ENCODE results near the gene BAHCC1.

BAHCC1 gene

GRCh38 chr17:81499601-81499970 lies 104.3 kb downstream of the BAHCC1 start:
- Histone ChIP-seq H3K4me1 (ENCODE audit: insufficient read depth, low read length) (no peaks in the 10 kb centered on the region; the same call in 1 of the 2 replicates), H3K9me3 (ENCODE audit: insufficient read depth, low read depth, low read length) (no peaks in the 10 kb centered on the region), H3K36me3 (ENCODE audit: insufficient read depth, low read length) (no peaks in the 10 kb centered on the region), H3K4me3 (ENCODE audit: low read length) (no peak overlapping the region), H3K27ac (ENCODE audit: low read depth, low read length) (no peak overlapping the region), H3K9ac (ENCODE audit: low read depth, low read length) (no peak overlapping the region), H3K27me3 (ENCODE audit: insufficient read depth, low read length) (no peaks in the 10 kb centered on the region)
- 70% methylated on average over 12 of the region's 12 CpGs for WGBS

GRCh38 chr17:81500047-81500446 lies 104.8 kb downstream of the BAHCC1 start:
- Histone ChIP-seq H3K36me3 (ENCODE audit: insufficient read depth, low read length) (no peaks in the 10 kb centered on the region), H3K4me3 (ENCODE audit: low read length) (no peak overlapping the region), H3K27me3 (ENCODE audit: insufficient read depth, low read length) (no peaks in the 10 kb centered on the region), H3K9ac (ENCODE audit: low read depth, low read length) (no peak overlapping the region), H3K27ac (ENCODE audit: low read depth, low read length) (no peak overlapping the region), H3K9me3 (ENCODE audit: insufficient read depth, low read depth, low read length) (no peaks in the 10 kb centered on the region), H3K4me1 (ENCODE audit: insufficient read depth, low read length) (no peaks in the 10 kb centered on the region)
- WGBS = 69% methylated on average over 7 of the region's 7 CpGs

DNA sequence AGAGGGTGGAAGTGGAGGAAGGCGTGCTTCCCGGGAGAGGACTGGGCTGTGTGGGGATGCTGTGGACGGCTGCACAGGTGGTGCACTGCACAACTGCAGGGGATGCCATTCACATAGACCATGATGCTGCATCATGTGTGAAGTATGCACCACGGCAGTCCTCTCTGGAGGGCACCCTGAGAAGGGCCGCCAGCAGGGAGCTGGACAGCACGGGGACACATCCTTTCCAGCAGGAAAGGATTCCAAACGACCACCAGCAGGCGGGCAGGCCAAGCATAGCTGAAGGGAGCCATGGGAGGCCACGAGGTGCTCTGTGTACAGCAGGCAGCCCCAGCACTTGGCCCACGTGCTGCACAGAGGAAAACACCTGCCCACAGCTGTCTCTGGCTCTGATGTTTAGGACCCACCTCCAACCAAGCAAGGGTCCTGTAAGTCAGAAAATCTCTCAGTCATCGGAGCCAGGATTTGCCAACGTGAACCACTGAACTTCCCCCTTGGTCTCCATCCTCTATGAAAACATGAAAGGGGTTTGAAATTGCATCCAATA lies 107.3 kb downstream of the BAHCC1 start:
- H3K4me3 ChIP-seq (ENCODE audit: low read length) = no peak overlapping the region
- no peak overlapping the region for H3K9ac ChIP-seq (ENCODE audit: low read depth, low read length)
- no peaks in the 10 kb centered on the region for H3K36me3 ChIP-seq (ENCODE audit: insufficient read depth, low read length)
- H3K27ac ChIP-seq (ENCODE audit: low read depth, low read length) = no peak overlapping the region
- no peaks in the 10 kb centered on the region for H3K27me3 ChIP-seq (ENCODE audit: insufficient read depth, low read length)
- WGBS = 83% methylated on average over 12 of the region's 12 CpGs
- no peaks in the 10 kb centered on the region for H3K9me3 ChIP-seq (ENCODE audit: insufficient read depth, low read depth, low read length)
- no peaks in the 10 kb centered on the region for H3K4me1 ChIP-seq (ENCODE audit: insufficient read depth, low read length)

DNA sequence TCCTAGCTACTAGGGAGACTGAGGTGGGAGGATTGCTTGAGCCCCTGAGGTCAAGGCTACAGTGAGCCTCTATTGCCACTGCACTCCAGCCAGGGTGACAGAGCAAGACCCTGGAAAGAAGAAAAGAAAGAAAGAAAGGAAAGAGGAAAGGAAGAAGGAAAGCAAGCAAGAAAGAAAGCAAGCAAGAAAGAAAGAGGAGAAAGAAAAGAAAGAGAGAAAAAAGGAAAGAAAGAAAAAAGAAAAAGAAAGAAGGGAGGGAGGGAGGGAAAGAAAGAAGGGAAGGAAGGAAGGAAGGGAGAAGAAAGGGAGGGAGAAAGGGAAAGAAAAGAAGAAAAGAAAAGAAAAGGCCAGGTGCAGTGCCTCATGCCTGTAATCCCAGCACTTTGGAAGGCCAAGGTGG lies 108.4 kb downstream of the BAHCC1 start:
- H3K27me3 ChIP-seq (ENCODE audit: insufficient read depth, low read length) = no peaks in the 10 kb centered on the region
- H3K27ac ChIP-seq (ENCODE audit: low read depth, low read length) = no peak overlapping the region
- no peaks in the 10 kb centered on the region for H3K36me3 ChIP-seq (ENCODE audit: insufficient read depth, low read length)
- H3K4me1 ChIP-seq (ENCODE audit: insufficient read depth, low read length) = no peaks in the 10 kb centered on the region
- no peak overlapping the region for H3K4me3 ChIP-seq (ENCODE audit: low read length)
- H3K9ac ChIP-seq (ENCODE audit: low read depth, low read length) = no peak overlapping the region
- H3K9me3 ChIP-seq (ENCODE audit: insufficient read depth, low read depth, low read length) = no peaks in the 10 kb centered on the region

DNA sequence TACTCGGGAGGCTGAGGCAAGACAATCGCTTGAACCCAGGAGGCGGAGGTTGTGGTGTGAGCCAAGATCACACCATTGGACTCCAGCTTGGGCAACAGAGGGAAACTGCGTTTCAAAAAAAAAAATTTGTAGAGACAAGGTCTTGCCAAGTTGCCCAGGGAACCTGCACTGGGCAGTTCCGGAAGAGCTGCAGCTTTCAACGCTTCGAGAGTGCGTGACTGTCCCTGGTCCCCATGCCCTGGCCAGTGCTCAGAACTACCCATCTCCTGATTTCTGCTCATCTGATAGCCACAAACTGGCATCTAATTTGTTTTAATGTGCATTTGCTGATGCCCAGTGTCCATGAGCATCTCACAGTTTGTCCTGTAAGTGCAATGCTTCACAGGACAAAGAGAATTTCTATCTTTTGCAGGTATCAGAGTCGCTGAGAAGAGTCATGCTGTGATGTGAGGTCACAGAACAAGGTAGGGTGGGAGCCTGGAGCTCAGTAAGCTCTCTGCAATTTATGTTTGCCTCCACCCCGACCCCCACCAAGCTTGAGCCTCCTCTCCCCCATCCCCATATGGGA lies 113.5 kb downstream of the BAHCC1 start:
- peak overlapping the region; percentile 98 for H3K4me3 ChIP-seq (ENCODE audit: low read length)
- WGBS = 88% methylated on average over 9 of the region's 10 CpGs
- no peaks in the 10 kb centered on the region for H3K27me3 ChIP-seq (ENCODE audit: insufficient read depth, low read length)
- H3K9ac ChIP-seq (ENCODE audit: low read depth, low read length) = peak overlapping the region; percentile 98; the same call in 1 of the 2 replicates
- H3K27ac ChIP-seq (ENCODE audit: low read depth, low read length) = peak overlapping the region; percentile 91; the same call in 1 of the 2 replicates
- H3K4me1 ChIP-seq (ENCODE audit: insufficient read depth, low read length) = no peaks in the 10 kb centered on the region
- no peaks in the 10 kb centered on the region for H3K9me3 ChIP-seq (ENCODE audit: insufficient read depth, low read depth, low read length)
- H3K36me3 ChIP-seq (ENCODE audit: insufficient read depth, low read length) = peaks cover 36% of the 10 kb centered on the region

- Histone ChIP-seq H3K36me3 (ENCODE audit: insufficient read depth, low read length) (peaks cover 36% of the 10 kb centered on the region), H3K9me3 (ENCODE audit: insufficient read depth, low read depth, low read length) (no peaks in the 10 kb centered on the region), H3K27me3 (ENCODE audit: insufficient read depth, low read length) (no peaks in the 10 kb centered on the region), H3K27ac (ENCODE audit: low read depth, low read length) (peak overlapping the region; percentile 91; the same call in 1 of the 2 replicates), H3K4me1 (ENCODE audit: insufficient read depth, low read length) (no peaks in the 10 kb centered on the region), H3K9ac (ENCODE audit: low read depth, low read length) (peak overlapping the region; percentile 98), H3K4me3 (ENCODE audit: low read length) (peak overlapping the region; percentile 98)
- WGBS = 73% methylated on average over 12 of the region's 12 CpGs
Measured at GRCh38 chr17:81509207-81509971, 114.1 kb downstream of the BAHCC1 start.

- H3K4me1 ChIP-seq (ENCODE audit: insufficient read depth, low read length) = no peaks in the 10 kb centered on the region
- no peaks in the 10 kb centered on the region for H3K27me3 ChIP-seq (ENCODE audit: insufficient read depth, low read length)
- peak overlapping the region; percentile 98 for H3K4me3 ChIP-seq (ENCODE audit: low read length)
- peak overlapping the region; percentile 91; the same call in 1 of the 2 replicates for H3K27ac ChIP-seq (ENCODE audit: low read depth, low read length)
- peaks cover 36% of the 10 kb centered on the region for H3K36me3 ChIP-seq (ENCODE audit: insufficient read depth, low read length)
- 31% methylated on average over 22 of the region's 22 CpGs for WGBS
- H3K9me3 ChIP-seq (ENCODE audit: insufficient read depth, low read depth, low read length) = no peaks in the 10 kb centered on the region
- H3K9ac ChIP-seq (ENCODE audit: low read depth, low read length) = peak overlapping the region; percentile 98
Measured at GRCh38 chr17:81509972-81510784, 114.9 kb downstream of the BAHCC1 start.

- Histone ChIP-seq H3K36me3 (ENCODE audit: insufficient read depth, low read length) (peaks cover 36% of the 10 kb centered on the region), H3K27me3 (ENCODE audit: insufficient read depth, low read length) (no peaks in the 10 kb centered on the region), H3K4me3 (ENCODE audit: low read length) (peak overlapping the region; percentile 98), H3K9ac (ENCODE audit: low read depth, low read length) (peak overlapping the region; percentile 98), H3K4me1 (ENCODE audit: insufficient read depth, low read length) (peaks cover 7% of the 10 kb centered on the region; the same call in 1 of the 2 replicates), H3K9me3 (ENCODE audit: insufficient read depth, low read depth, low read length) (no peaks in the 10 kb centered on the region), H3K27ac (ENCODE audit: low read depth, low read length) (peak overlapping the region; percentile 91)
- 8% methylated on average over 48 of the region's 48 CpGs for WGBS
Measured at GRCh38 chr17:81510785-81511553, 115.7 kb downstream of the BAHCC1 start.

- Histone ChIP-seq H3K4me3 (ENCODE audit: low read length) (peak overlapping the region; percentile 98), H3K27ac (ENCODE audit: low read depth, low read length) (peak overlapping the region; percentile 91), H3K27me3 (ENCODE audit: insufficient read depth, low read length) (no peaks in the 10 kb centered on the region), H3K9me3 (ENCODE audit: insufficient read depth, low read depth, low read length) (no peaks in the 10 kb centered on the region), H3K36me3 (ENCODE audit: insufficient read depth, low read length) (peaks cover 39% of the 10 kb centered on the region), H3K9ac (ENCODE audit: low read depth, low read length) (peak overlapping the region; percentile 98), H3K4me1 (ENCODE audit: insufficient read depth, low read length) (peaks cover 11% of the 10 kb centered on the region; the same call in 1 of the 2 replicates)
- WGBS = 5% methylated on average over 8 of the region's 9 CpGs
Measured at GRCh38 chr17:81511554-81511803, 116.2 kb downstream of the BAHCC1 start.

DNA sequence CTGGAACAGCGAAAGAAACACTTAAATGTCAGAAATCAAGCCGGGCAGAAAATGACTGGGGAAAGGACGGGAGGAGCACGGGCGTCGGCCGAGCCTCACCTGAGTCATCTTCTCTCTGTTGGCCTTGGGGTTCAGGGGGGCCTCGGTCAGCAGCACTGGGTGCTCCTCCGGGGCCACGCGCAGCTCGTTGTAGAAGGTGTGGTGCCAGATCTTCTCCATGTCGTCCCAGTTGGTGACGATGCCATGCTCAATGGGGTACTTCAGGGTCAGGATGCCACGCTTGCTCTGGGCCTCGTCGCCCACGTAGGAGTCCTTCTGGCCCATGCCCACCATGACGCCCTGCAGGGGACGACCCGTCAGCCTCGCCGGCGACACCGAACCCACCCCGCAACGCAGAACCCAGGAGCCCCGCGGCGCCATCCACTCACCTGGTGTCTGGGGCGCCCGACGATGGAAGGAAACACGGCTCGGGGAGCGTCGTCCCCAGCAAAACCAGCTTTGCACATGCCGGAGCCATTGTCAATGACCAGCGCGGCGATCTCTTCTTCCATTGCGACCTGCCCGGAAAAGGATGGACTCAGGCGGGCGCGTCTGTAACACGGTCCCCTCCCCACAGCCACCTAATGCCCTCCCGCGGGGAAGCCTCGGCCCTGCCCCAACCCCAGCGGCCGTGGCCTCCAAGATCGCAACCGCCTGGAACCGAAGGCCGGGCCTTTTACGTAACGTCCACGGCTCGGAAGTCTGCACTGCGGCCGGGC lies 116.7 kb downstream of the BAHCC1 start:
- Histone ChIP-seq H3K4me3 (ENCODE audit: low read length) (peak overlapping the region; percentile 98), H3K27me3 (ENCODE audit: insufficient read depth, low read length) (no peaks in the 10 kb centered on the region), H3K9ac (ENCODE audit: low read depth, low read length) (peak overlapping the region; percentile 98), H3K27ac (ENCODE audit: low read depth, low read length) (peak overlapping the region; percentile 91), H3K36me3 (ENCODE audit: insufficient read depth, low read length) (peaks cover 39% of the 10 kb centered on the region), H3K4me1 (ENCODE audit: insufficient read depth, low read length) (peaks cover 11% of the 10 kb centered on the region; the same call in 1 of the 2 replicates), H3K9me3 (ENCODE audit: insufficient read depth, low read depth, low read length) (no peaks in the 10 kb centered on the region)
- 1% methylated on average over 62 of the region's 62 CpGs for WGBS

Data from HUES64 (cell line).